ENCODE results near the gene ADSS2. TPM values are rescaled to one million over a fixed set of nuclear protein-coding genes. Genes with fewer than 3 reads are reported as not detected.

The ADSS2 gene
- total RNA-seq, 1 experiment from 2014 or later, result 90.2 TPM

DNA sequence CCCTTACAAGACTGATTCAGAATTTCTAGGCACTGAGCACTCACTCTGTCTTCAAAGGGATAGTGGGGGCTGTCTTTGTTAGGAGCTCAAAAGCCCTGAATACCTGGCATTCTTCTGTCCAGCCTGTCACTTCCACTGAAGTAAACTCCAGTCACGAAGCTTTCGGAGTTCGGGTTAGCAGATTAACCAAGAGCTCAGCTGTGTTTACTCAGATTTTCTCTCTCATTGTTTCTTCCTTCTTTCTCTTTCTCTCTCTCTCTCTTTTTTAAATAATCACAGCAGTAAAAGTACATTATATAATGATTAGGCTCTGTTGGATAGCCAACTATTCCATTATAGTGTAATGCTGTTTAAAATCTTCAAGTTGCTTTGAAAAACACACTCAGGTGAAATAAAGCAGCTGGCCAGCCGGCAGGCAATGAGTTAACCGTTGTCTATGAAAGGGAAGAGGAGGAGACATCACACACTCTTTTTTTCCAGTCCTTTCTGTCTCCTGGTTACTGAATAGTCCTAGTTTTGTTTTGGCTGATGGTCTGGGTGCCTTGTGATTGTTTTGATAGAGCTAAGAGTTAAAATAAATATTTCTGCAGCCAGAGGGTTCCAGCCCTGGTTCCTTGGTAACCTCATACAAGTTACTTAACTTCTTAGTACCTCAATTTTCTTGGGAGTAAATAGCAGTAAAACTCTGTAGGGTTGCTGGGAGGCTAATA lies 89.8 kb downstream of the ADSS2 start:
- DNase-seq, result peak; percentile 12
- H3K27me3 ChIP-seq, result no peaks in the 10 kb centered on the region
- H3K9me3 ChIP-seq, result no peaks in the 10 kb centered on the region
- no peak overlapping the region for H3K4me3 ChIP-seq
- H3K36me3 ChIP-seq, result no peaks in the 10 kb centered on the region

Other genes with a start within 250 kb of the ADSS2 start
- 1.0 and 1.6 TPM in 2 replicates for gene CATSPERE, start 9.4 kb upstream of the ADSS2 start, total RNA-seq (2014; rRNA removed; shearing (Covaris generic); ENCODE audit: low replicate concordance)
- 101 and 159 TPM in 2 replicates for gene DESI2, start 201.2 kb upstream of the ADSS2 start, total RNA-seq (2014; rRNA removed; shearing (Covaris generic); ENCODE audit: low replicate concordance)

Measured in MG63 (cell line).